ENCODE results near the gene ERCC2. TPM values are rescaled to one million over a fixed set of nuclear protein-coding genes. Genes with fewer than 3 reads are reported as not detected.
A peak's percentile ranks its signal among the peaks of the same experiment; 100 is the strongest.
"Not testable (repeated sequence)": the region's sequence is repeated elsewhere in the genome, so short reads cannot be mapped to it uniquely, and the experiment has no call there.

Gene ERCC2
- polyA plus RNA-seq, 10 donors, result 12.0 to 18.1 (median 15.9) TPM

- no peak for DNase-seq
Observed at GRCh38 chr19:45336696-45337251, 33.6 kb downstream of the ERCC2 start.

GRCh38 chr19:45334881-45335280, 35.5 kb downstream of the ERCC2 start:
- DNase-seq, result not testable (repeated sequence)

DNA sequence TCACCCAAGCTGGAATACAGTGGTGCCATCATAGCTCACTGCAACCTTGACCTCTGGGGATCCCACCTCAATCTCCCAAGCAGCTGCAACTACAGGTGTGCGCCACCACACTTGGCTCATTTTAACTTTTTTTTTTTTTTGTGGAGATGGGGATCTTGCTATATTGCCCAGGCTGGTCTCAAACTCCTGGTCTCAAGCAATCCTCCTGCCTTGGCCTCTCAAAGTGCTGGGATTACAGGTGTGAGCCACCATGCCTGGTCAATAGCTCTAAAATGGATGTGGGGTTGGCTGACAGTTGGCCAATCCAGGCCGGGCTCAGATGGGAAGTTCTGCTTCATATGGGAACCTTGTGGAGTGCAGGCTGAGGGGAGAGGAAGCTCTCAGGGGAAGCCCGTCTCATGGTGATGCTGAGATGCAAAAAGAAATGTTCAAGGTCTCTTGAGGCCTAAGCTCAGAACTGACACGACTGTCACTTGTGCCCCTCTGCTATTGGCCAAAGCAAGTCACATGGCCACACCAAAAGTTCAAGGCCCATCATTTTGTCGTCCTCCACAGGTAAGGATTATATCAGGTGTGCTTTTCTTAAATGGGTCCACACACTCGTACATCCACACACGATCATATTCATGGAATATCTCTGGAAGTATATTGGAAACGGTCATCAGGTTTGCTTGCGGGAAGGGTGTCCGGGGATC, 36.6 kb downstream of the ERCC2 start:
- no peak for DNase-seq

DNA sequence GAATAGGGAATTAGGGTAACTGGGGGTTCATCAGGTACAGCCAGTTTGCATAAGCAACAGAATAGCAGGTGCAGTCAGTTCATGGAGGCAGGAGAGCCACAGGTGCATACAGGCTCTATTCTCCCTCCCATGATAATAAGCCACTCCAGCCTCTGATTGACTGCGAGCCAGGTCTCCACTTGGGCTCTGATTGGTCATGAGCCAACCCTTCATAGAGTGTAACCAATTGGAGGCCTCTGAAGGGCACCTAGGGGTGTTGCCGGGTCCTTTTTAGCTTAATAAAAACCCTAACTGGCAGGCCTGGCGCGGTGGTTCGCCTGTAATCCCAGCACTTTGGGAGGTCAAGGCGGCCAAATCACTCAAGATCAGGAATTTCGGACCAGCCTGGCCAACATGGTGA, 39.0 kb downstream of the ERCC2 start:
- DNase-seq, result no peak

- no peak for DNase-seq
Observed at GRCh38 chr19:45327404-45328143, 42.8 kb downstream of the ERCC2 start.

DNA sequence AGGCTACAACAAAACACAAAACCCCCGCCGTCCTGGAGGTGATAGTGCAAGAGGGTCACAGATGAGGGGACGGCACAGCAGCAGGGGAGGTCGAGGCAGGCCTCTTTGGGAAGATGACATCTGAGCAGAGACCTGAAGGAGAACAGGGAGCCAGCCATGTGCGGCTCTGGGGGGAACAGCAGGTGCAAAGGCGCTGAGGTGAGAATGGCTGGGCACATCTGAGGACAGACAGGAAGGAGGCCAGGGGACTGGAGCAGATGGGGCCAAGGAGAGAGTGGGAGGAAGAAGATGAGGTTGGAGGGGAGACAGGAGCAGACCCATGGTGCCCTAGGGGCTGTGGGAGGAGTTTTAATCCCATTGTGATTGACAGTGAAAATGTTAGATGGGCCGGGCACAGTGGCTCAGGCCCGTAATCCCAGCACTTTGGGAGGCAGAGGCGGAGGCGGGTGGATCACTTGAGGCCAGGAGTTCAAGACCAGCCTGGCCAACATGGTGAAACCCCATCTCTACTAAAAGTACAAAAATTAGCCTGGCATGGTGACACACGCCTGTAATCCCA, 45.9 kb downstream of the ERCC2 start:
- DNase-seq, result no peak

- peak; percentile 65 to 68 (median 66) for DNase-seq
Observed at GRCh38 chr19:45323671-45324081, 46.7 kb downstream of the ERCC2 start.

DNA sequence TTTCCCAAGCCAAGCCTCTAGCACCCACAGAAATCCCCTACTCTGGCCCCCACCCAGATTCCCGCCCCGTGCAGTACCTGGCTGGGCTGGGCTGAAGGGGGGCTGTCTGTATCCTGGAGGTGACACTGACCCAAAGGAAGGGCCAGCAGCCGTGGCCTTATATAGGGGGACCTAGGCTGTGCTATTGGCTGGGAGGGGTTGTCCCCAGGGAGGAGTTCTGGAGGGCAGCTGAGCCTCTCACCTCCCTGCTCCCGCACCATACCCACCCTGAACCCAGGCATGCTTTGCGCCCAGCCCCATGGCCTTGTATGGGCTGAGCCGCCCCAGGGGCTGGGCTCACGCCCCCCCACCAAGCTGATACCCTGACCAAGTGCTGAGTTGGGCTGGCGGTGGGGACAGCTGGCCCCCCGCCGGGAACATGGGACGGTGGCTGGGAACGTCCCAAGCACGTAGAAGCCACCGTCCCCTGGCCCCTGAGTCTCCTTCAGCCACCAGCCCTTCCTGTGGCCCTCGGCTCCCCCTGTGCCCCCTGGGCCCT, 47.6 kb downstream of the ERCC2 start, which contains the start of gene CKM:
Gene CKM, minus strand, starts transcription at position 132 of the 538 bp plus-strand sequence. CDS start 3,162 bp downstream, outside the sequence.
- DNase-seq, result peak; percentile 55 to 69 (median 62)

DNA sequence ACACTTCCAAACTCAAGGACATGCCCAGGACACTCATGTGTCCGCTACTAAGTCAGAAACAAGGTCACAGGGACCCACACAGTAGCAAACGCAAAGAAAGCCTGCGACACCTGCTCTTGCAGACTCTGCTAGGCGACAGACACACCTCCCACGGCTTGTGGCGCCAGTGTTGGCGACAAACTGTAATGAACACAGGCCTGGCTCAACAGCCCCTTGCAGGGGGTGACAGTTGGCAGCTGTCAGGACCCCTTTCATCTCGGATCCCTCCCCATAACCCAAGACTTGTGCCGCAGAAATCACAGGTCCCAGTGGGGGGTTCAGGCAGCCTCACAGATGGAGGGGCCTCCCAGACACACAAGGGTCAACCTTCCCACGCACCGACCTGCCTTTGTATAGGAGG, 48.1 kb downstream of the ERCC2 start:
- no peak for DNase-seq

DNA sequence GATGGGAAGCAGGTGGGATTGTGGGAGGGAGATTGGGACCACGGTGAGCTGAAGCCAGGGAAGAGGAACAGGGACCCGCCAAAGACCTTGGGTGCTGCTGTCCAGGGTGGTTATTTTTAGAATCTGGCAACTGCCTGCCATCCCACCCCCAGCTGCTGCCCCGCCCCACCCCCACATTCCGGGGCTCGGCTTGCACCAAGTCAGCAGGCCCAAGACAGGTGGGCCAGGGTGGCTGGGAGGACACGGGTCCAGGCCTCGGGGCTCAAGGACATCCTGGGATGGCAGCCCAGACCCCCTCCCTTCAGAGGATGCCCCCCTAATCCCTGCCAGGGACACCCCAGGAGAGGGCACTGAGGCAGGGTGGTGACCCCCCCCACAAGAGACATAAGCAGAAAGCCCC, 48.5 kb downstream of the ERCC2 start:
- DNase-seq, result peak in 1 of 3 donors; percentile 52

GRCh38 chr19:45320997-45321775, 49.2 kb downstream of the ERCC2 start:
- no peak for DNase-seq

- no peak for DNase-seq
Observed at GRCh38 chr19:45315304-45315703, 55.1 kb downstream of the ERCC2 start.

DNA sequence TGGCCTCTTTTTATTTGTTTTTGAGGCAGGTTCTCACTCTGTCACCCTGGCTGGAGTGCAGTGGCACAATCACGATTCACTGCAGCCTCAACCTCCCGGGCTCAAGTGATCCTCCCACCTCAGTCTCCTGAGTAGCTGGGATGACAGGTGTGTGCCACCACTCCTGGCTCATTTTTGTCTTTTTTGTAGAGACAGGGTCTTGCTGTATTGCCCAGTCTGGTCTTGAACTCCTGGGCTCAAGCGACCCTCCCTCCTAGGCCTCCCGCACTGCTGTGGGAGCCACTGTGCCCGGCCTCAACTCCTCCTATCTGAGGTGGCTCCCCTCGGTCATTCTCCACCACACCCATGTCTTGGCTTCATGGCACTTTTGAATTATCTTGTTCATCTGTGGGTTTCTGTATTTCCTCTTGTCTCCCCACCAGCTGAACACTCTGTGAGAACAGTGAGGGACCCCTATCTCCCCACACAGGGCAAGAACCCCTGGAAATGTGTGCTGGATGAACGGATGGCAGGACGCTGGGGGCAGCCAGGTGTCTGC, 55.6 kb downstream of the ERCC2 start:
- DNase-seq, result no peak

DNA sequence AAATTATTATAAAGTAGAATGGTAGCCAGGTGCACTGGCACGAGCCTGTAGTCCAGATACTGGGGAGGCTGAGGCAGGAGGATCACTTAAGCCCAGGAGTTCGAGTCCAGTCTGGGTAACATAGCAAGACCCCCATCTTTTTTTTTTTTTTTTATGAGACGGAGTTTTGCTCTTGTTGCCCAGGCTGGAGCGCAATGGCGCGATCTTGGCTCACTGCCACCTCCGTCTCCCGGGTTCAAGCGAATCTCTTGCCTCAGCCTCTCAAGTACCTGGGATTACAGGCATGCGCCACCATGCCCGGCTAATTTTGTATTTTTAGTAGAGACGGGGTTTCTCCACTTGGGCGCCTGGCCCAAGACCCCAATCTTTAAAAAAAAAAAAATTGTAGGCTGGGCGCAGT, 58.1 kb downstream of the ERCC2 start:
- not testable (repeated sequence) for DNase-seq

DNA sequence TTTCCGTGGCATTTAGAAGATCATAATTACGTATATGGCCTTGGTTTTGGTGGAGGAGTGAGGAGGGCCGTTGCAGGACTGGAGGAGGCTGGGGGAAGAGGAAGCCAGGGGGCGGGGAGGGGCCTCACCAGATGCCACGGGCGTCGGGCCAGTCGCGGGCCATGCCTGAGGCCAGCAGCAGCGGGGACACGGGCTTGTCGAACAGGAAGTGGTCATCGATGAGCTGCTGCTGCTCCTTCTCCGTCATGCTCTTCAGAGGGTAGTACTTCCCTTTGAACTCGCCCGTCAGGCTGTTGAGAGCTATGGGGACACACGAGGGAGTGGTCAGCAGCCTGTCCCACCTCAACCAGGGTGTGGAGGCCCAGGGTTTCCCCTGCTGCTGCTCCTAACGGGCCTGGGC, 58.8 kb downstream of the ERCC2 start:
- DNase-seq, result peak in 1 of 3 donors; percentile 52

- DNase-seq, result not testable (repeated sequence)
Observed at GRCh38 chr19:45309322-45309721, 61.1 kb downstream of the ERCC2 start.

DNA sequence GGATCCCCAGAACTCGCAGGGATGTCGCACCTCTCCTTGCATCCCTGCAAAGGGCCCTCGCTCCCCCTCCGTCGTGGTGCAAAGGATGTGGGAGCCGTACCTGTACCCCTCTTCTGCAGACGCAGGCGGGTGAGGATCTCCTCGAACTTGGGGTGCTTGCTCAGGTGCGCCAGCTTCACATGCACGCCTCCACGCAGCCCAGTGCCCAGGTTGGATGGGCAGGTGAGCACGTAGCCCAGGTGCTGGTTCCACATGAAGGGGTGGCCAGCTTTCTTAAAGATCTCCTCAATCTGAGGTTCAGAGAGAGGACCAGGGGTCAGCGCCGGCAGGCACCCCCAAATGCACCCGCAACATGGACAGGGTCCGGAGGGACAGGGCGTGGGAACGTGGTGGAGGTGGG, 63.0 kb downstream of the ERCC2 start:
- no peak for DNase-seq

DNA sequence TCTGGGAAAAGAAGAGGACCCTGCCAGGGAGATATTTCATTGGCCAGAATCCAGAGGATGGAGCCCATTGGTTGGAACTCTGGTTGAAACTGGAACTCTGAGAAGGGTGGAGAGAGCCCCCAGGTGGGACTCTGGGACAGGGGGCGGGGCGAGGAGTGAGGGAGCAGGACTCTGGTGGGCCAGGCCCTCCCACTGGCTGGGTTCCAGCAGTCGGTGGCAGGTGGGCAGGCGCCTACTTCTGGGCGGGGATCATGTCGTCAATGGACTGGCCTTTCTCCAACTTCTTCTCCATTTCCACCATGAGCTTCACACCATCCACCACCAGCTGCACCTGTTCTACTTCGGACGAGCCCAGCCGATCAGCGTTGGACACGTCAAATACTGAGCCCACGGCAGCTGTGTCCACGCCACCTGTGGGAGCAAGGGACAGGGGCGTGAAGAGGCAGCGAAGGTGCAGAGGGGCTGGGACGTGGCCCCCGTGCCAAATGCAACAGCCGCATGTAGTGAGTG, 63.8 kb downstream of the ERCC2 start:
- DNase-seq, result peak; percentile 53 to 69 (median 53)

- no peak for DNase-seq
Observed at GRCh38 chr19:45306040-45306439, 64.3 kb downstream of the ERCC2 start.

GRCh38 chr19:45305421-45305820, 65.0 kb downstream of the ERCC2 start:
- DNase-seq, result no peak

GRCh38 chr19:45305007-45305406, 65.4 kb downstream of the ERCC2 start:
- no peak for DNase-seq
